ENCODE data around the gene LRRIQ1.
A peak's percentile ranks its signal among the peaks of the same experiment; 100 is the strongest.

LRRIQ1 gene

GRCh38 chr12:85029456-85029855 is 6.7 kb upstream of the LRRIQ1 start:
- H3K9me3 ChIP-seq (ENCODE audit: low read length): no peaks in the 10 kb centered on the region
- H3K36me3 ChIP-seq (ENCODE audit: insufficient read depth, low read length): no peaks in the 10 kb centered on the region
- H3K27me3 ChIP-seq (ENCODE audit: insufficient read depth, low read length): no peaks in the 10 kb centered on the region
- no peaks in the 10 kb centered on the region for H3K4me1 ChIP-seq (ENCODE audit: insufficient read depth, low read length, severe bottlenecking)
- no peaks in the 10 kb centered on the region for H3K79me2 ChIP-seq (ENCODE audit: insufficient read depth, low read length)
- H3K27ac ChIP-seq (ENCODE audit: low read depth, low read length, poor library complexity, severe bottlenecking): no peak overlapping the region
- no peak overlapping the region for H3K9ac ChIP-seq (ENCODE audit: low read length)
- no peak overlapping the region for H2AFZ ChIP-seq (ENCODE audit: low read length)
- no peak overlapping the region for H3K4me3 ChIP-seq (ENCODE audit: low read depth, low read length, poor library complexity, severe bottlenecking)
- H3K4me2 ChIP-seq (ENCODE audit: low read length): no peak overlapping the region
- H3F3A ChIP-seq (ENCODE audit: insufficient read depth, low read length): no peaks in the 10 kb centered on the region
- H4K20me1 ChIP-seq (ENCODE audit: insufficient read depth, low read length): no peaks in the 10 kb centered on the region
- no peaks in the 10 kb centered on the region for H3K9me2 ChIP-seq (ENCODE audit: low read depth, low read length)
- TF ChIP-seq EZH2 (IDR thresholded peaks at IDR 0.05; ENCODE audit: borderline replicate concordance, low read length): no peak
- TF ChIP-seq, protein P1, sequence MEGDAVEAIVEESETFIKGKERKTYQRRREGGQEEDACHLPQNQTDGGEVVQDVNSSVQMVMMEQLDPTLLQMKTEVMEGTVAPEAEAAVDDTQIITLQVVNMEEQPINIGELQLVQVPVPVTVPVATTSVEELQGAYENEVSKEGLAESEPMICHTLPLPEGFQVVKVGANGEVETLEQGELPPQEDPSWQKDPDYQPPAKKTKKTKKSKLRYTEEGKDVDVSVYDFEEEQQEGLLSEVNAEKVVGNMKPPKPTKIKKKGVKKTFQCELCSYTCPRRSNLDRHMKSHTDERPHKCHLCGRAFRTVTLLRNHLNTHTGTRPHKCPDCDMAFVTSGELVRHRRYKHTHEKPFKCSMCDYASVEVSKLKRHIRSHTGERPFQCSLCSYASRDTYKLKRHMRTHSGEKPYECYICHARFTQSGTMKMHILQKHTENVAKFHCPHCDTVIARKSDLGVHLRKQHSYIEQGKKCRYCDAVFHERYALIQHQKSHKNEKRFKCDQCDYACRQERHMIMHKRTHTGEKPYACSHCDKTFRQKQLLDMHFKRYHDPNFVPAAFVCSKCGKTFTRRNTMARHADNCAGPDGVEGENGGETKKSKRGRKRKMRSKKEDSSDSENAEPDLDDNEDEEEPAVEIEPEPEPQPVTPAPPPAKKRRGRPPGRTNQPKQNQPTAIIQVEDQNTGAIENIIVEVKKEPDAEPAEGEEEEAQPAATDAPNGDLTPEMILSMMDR (IDR thresholded peaks at IDR 0.05; ENCODE audit: low read length): peak; percentile 54

- Histone ChIP-seq H3K9ac (ENCODE audit: low read length) (no peak overlapping the region), H2AFZ (ENCODE audit: low read length) (no peak overlapping the region), H4K20me1 (ENCODE audit: insufficient read depth, low read length) (no peaks in the 10 kb centered on the region), H3K27me3 (ENCODE audit: insufficient read depth, low read length) (no peaks in the 10 kb centered on the region), H3K9me3 (ENCODE audit: low read length) (no peaks in the 10 kb centered on the region), H3K4me1 (ENCODE audit: insufficient read depth, low read length, severe bottlenecking) (no peaks in the 10 kb centered on the region), H3K36me3 (ENCODE audit: insufficient read depth, low read length) (no peaks in the 10 kb centered on the region), H3K27ac (ENCODE audit: low read depth, low read length, poor library complexity, severe bottlenecking) (no peak overlapping the region), H3K4me3 (ENCODE audit: low read depth, low read length, poor library complexity, severe bottlenecking) (no peak overlapping the region), H3K79me2 (ENCODE audit: insufficient read depth, low read length) (no peaks in the 10 kb centered on the region), H3K9me2 (ENCODE audit: low read depth, low read length) (no peaks in the 10 kb centered on the region; the same call in 1 of the 2 replicates), H3F3A (ENCODE audit: insufficient read depth, low read length) (no peaks in the 10 kb centered on the region; the same call in 1 of the 2 replicates), H3K4me2 (ENCODE audit: low read length) (no peak overlapping the region)
- TF ChIP-seq EZH2 (IDR thresholded peaks at IDR 0.05; ENCODE audit: borderline replicate concordance, low read length): no peak
- TF ChIP-seq, protein P1 (IDR thresholded peaks at IDR 0.05; ENCODE audit: low read length): no peak
Observed at GRCh38 chr12:85036733-85037132, 582 bp downstream of the LRRIQ1 start.

DNA sequence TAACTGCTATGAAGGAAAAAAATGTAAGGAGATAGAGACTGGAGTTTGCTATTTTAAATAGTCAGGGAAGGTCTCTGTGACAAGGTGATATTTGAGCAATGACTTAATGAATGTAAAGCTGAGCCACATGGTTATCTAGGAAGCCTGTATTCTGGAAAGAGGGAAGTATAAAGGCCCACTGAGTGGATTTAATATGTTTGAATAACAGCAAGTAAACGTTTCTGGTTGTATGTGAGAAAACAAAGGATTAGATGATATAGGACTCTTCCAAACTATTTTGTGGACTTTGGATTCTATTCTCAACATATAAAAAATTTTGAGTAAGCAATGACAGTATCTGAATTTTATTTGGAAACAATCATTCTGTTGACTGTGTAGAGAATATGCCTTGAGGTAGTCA is 5.2 kb downstream of the LRRIQ1 start:
- no peaks in the 10 kb centered on the region for H3K36me3 ChIP-seq (ENCODE audit: insufficient read depth, low read length)
- H3K9me3 ChIP-seq (ENCODE audit: low read length): no peaks in the 10 kb centered on the region
- H3K4me2 ChIP-seq (ENCODE audit: low read length): no peak overlapping the region
- H3K27ac ChIP-seq (ENCODE audit: low read depth, low read length, poor library complexity, severe bottlenecking): no peak overlapping the region
- H4K20me1 ChIP-seq (ENCODE audit: insufficient read depth, low read length): no peaks in the 10 kb centered on the region
- H3K79me2 ChIP-seq (ENCODE audit: insufficient read depth, low read length): no peaks in the 10 kb centered on the region
- H3K4me3 ChIP-seq (ENCODE audit: low read depth, low read length, poor library complexity, severe bottlenecking): no peak overlapping the region
- no peak overlapping the region for H3K9ac ChIP-seq (ENCODE audit: low read length)
- TF ChIP-seq, protein P1 (IDR thresholded peaks at IDR 0.05; ENCODE audit: low read length): no peak
- no peak for TF ChIP-seq EZH2 (IDR thresholded peaks at IDR 0.05; ENCODE audit: borderline replicate concordance, low read length)
- no peaks in the 10 kb centered on the region; the same call in 1 of the 2 replicates for H3K9me2 ChIP-seq (ENCODE audit: low read depth, low read length)
- no peaks in the 10 kb centered on the region for H3K4me1 ChIP-seq (ENCODE audit: insufficient read depth, low read length, severe bottlenecking)
- no peak overlapping the region for H2AFZ ChIP-seq (ENCODE audit: low read length)
- no peaks in the 10 kb centered on the region for H3K27me3 ChIP-seq (ENCODE audit: insufficient read depth, low read length)
- H3F3A ChIP-seq (ENCODE audit: insufficient read depth, low read length): no peaks in the 10 kb centered on the region; the same call in 1 of the 2 replicates
